ENCODE data around the gene THADA. TPM values are rescaled to one million over a fixed set of nuclear protein-coding genes. Genes with fewer than 3 reads are reported as not detected.
"Not testable (repeated sequence)": the region's sequence is repeated elsewhere in the genome, so short reads cannot be mapped to it uniquely, and the experiment has no call there.

The THADA gene
- total RNA-seq (10 to 100 TPM; 45.8 to 48.7 TPM), polyA plus RNA-seq (12.2 TPM)

GRCh38 chr2:43595603-43596412 is at the start of gene THADA:
TSS of gene THADA (minus strand) at chr2:43596038. CDS start at chr2:43592392, 3,646 bp downstream.
- ChIA-PET CTCF (interaction anchor here (1.1 to 1.5 kb wide), 2 partner anchors 17 to 41 kb away, joined by 3 to 4 read pairs; no protein-coding TSS in a partner anchor), POLR2A (interaction anchor here (0.6 to 2.6 kb wide), 6 partner anchors 41 to 785 kb away, joined by 3 to 22 read pairs (median 4); partner anchors contain the start of genes CAMKMT, PLEKHH2, PREPL and ZFP36L2)
- no peaks in the 10 kb centered on the region for H3K9me3 ChIP-seq (ENCODE audit: low read length)
- peak within 1 kb of the TSS; percentile 93 to 97 (median 96) for H3K4me3 Mint-ChIP-seq
- DNase-seq: peak; percentile 92 to 98 (median 95)
- H3K27me3 Mint-ChIP-seq: peaks cover 7 to 11% of the 10 kb centered on the region in 2 donors
- H3K27ac Mint-ChIP-seq: peak within 1 kb of the TSS; percentile 97 to 99 (median 98)
- H3K4me1 Mint-ChIP-seq: peaks cover 31 to 48% (median 41%) of the 10 kb centered on the region in 3 donors
- H3K9me3 Mint-ChIP-seq: no peaks in the 10 kb centered on the region
- H3K36me3 Mint-ChIP-seq: peaks cover 0 to 25% (median 2%) of the 10 kb centered on the region in 3 donors
- no peaks in the 10 kb centered on the region for H3K36me3 ChIP-seq (ENCODE audit: insufficient read depth, low read length)
- peak within 1 kb of the TSS; percentile 83 for H3K27ac ChIP-seq (ENCODE audit: low read depth, low read length)
- no peaks in the 10 kb centered on the region for H3K27me3 ChIP-seq (ENCODE audit: insufficient read depth, low read length, poor library complexity, severe bottlenecking)
- H3K4me1 ChIP-seq (ENCODE audit: insufficient read depth, low read length): peaks cover 13% of the 10 kb centered on the region
- H3K4me3 ChIP-seq (ENCODE audit: low read length): peak within 1 kb of the TSS; percentile 94

GRCh38 chr2:43643680-43644079 is 47.8 kb upstream of the THADA start:
- DNase-seq: no peak
- H3K36me3 ChIP-seq (ENCODE audit: insufficient read depth, low read length): no peaks in the 10 kb centered on the region
- peaks cover 0 to 17% (median 10%) of the 10 kb centered on the region in 5 donors for H3K9me3 Mint-ChIP-seq
- no peak overlapping the region for H3K27ac Mint-ChIP-seq
- no peaks in the 10 kb centered on the region for H3K9me3 ChIP-seq (ENCODE audit: low read length)
- H3K27me3 ChIP-seq (ENCODE audit: insufficient read depth, low read length, poor library complexity, severe bottlenecking): no peaks in the 10 kb centered on the region
- H3K4me3 ChIP-seq (ENCODE audit: low read length): no peak overlapping the region
- H3K4me3 Mint-ChIP-seq: no peak overlapping the region
- H3K27ac ChIP-seq (ENCODE audit: low read depth, low read length): no peak overlapping the region
- CTCF ChIA-PET: no interaction called here
- no peaks in the 10 kb centered on the region for H3K4me1 ChIP-seq (ENCODE audit: insufficient read depth, low read length)
- POLR2A ChIA-PET: no interaction called here
- no peaks in the 10 kb centered on the region for H3K4me1 Mint-ChIP-seq
- H3K27me3 Mint-ChIP-seq: peaks cover 6 to 12% of the 10 kb centered on the region in 2 donors
- H3K36me3 Mint-ChIP-seq: no peaks in the 10 kb centered on the region

- CTCF ChIA-PET: no interaction called here
- Mint-ChIP-seq H3K27me3 (peaks cover 8 to 14% of the 10 kb centered on the region in 2 donors), H3K4me3 (no peak overlapping the region)
These were observed 46.5 kb upstream of the THADA start for GRCh38 chr2:43642363-43642762.

GRCh38 chr2:43637030-43637803 is 41.4 kb upstream of the THADA start, which contains the start of gene PLEKHH2:
TSS of gene PLEKHH2 (plus strand) at chr2:43637260. CDS start at chr2:43644674, 7,414 bp downstream.
- Histone ChIP-seq H3K27me3 (ENCODE audit: insufficient read depth, low read length, poor library complexity, severe bottlenecking) (peaks cover 9% of the 10 kb centered on the region), H3K4me1 (ENCODE audit: insufficient read depth, low read length) (no peaks in the 10 kb centered on the region), H3K4me3 (ENCODE audit: low read length) (peak within 1 kb of the TSS; percentile 75), H3K27ac (ENCODE audit: low read depth, low read length) (no peak within 1 kb of the TSS), H3K36me3 (ENCODE audit: insufficient read depth, low read length) (no peaks in the 10 kb centered on the region), H3K9me3 (ENCODE audit: low read length) (no peaks in the 10 kb centered on the region)
- peaks cover 14 to 22% (median 19%) of the 10 kb centered on the region in 3 donors for H3K4me1 Mint-ChIP-seq
- ChIA-PET POLR2A (interaction anchor here (1.6 kb wide), 1 partner anchor 41 kb away, joined by 3 read pairs; no protein-coding TSS in a partner anchor), CTCF (interaction anchor here (0.6 to 1.1 kb wide), 4 partner anchors 29 to 690 kb away, joined by 3 to 4 read pairs (median 3); no protein-coding TSS in a partner anchor)
- H3K27ac Mint-ChIP-seq: peak within 1 kb of the TSS in 7 of 8 donors; percentile 4 to 91 (median 80)
- H3K27me3 Mint-ChIP-seq: peaks cover 33 to 39% of the 10 kb centered on the region in 2 donors
- H3K4me3 Mint-ChIP-seq: peak within 1 kb of the TSS; percentile 86 to 93 (median 90)
- peaks cover 0 to 19% (median 11%) of the 10 kb centered on the region in 5 donors for H3K9me3 Mint-ChIP-seq
- peaks cover 0 to 3% (median 0%) of the 10 kb centered on the region in 3 donors for H3K36me3 Mint-ChIP-seq
- peak; percentile 72 to 87 (median 77) for DNase-seq

More at GRCh38 chr2:43642363-43642762, 46.5 kb upstream of the THADA start:
- no peaks in the 10 kb centered on the region for H3K4me1 ChIP-seq (ENCODE audit: insufficient read depth, low read length)
- no peaks in the 10 kb centered on the region for H3K36me3 ChIP-seq (ENCODE audit: insufficient read depth, low read length)
- POLR2A ChIA-PET: no interaction called here
- no peak overlapping the region for H3K27ac ChIP-seq (ENCODE audit: low read depth, low read length)
- Mint-ChIP-seq H3K27ac (no peak overlapping the region), H3K36me3 (no peaks in the 10 kb centered on the region), H3K4me1 (peaks cover 6 to 7% (median 7%) of the 10 kb centered on the region in 3 donors), H3K9me3 (peaks cover 0 to 17% (median 11%) of the 10 kb centered on the region in 5 donors)
- no peak for DNase-seq
- no peak overlapping the region for H3K4me3 ChIP-seq (ENCODE audit: low read length)
- H3K9me3 ChIP-seq (ENCODE audit: low read length): no peaks in the 10 kb centered on the region
- H3K27me3 ChIP-seq (ENCODE audit: insufficient read depth, low read length, poor library complexity, severe bottlenecking): no peaks in the 10 kb centered on the region

GRCh38 chr2:43636621-43637020 is 40.8 kb upstream of the THADA start:
- DNase-seq: no peak
- Mint-ChIP-seq H3K9me3 (peaks cover 0 to 19% (median 11%) of the 10 kb centered on the region in 5 donors), H3K27me3 (peaks cover 33 to 45% of the 10 kb centered on the region in 2 donors), H3K4me3 (peak overlapping the region; percentile 86 to 93 (median 90)), H3K27ac (peak overlapping the region in 7 of 8 donors; percentile 4 to 91 (median 66)), H3K4me1 (peaks cover 14 to 22% (median 19%) of the 10 kb centered on the region in 3 donors), H3K36me3 (peaks cover 0 to 3% (median 0%) of the 10 kb centered on the region in 3 donors)
- peaks cover 9% of the 10 kb centered on the region for H3K27me3 ChIP-seq (ENCODE audit: insufficient read depth, low read length, poor library complexity, severe bottlenecking)
- POLR2A ChIA-PET: interaction anchor here (1.6 kb wide), 1 partner anchor 40 kb away, joined by 3 read pairs; no protein-coding TSS in a partner anchor
- no peaks in the 10 kb centered on the region for H3K4me1 ChIP-seq (ENCODE audit: insufficient read depth, low read length)
- H3K27ac ChIP-seq (ENCODE audit: low read depth, low read length): no peak overlapping the region
- no peaks in the 10 kb centered on the region for H3K9me3 ChIP-seq (ENCODE audit: low read length)
- H3K4me3 ChIP-seq (ENCODE audit: low read length): peak overlapping the region; percentile 75
- CTCF ChIA-PET: interaction anchor here (0.6 to 1.1 kb wide), 4 partner anchors 28 to 689 kb away, joined by 3 to 4 read pairs (median 3); no protein-coding TSS in a partner anchor
- no peaks in the 10 kb centered on the region for H3K36me3 ChIP-seq (ENCODE audit: insufficient read depth, low read length)

GRCh38 chr2:43636153-43636552 is 40.3 kb upstream of the THADA start:
- H3K4me1 ChIP-seq (ENCODE audit: insufficient read depth, low read length); H3K9me3 ChIP-seq (ENCODE audit: low read length); H3K27me3 ChIP-seq (ENCODE audit: insufficient read depth, low read length, poor library complexity, severe bottlenecking); H3K4me3 ChIP-seq (ENCODE audit: low read length); DNase-seq; H3K27ac Mint-ChIP-seq; H3K36me3 ChIP-seq (ENCODE audit: insufficient read depth, low read length); H3K36me3 Mint-ChIP-seq; H3K27ac ChIP-seq (ENCODE audit: low read depth, low read length): not testable (repeated sequence)
- H3K27me3 Mint-ChIP-seq: peaks cover 33 to 50% of the 10 kb centered on the region in 2 donors
- peaks cover 0 to 18% (median 11%) of the 10 kb centered on the region in 5 donors for H3K9me3 Mint-ChIP-seq
- POLR2A ChIA-PET: interaction anchor here (1.6 kb wide), 1 partner anchor 40 kb away, joined by 3 read pairs; no protein-coding TSS in a partner anchor
- H3K4me1 Mint-ChIP-seq: peaks cover 14 to 22% (median 19%) of the 10 kb centered on the region in 3 donors
- CTCF ChIA-PET: interaction anchor here (1.1 kb wide), 2 partner anchors 584 to 689 kb away, joined by 3 to 4 read pairs; no protein-coding TSS in a partner anchor
- H3K4me3 Mint-ChIP-seq: peak overlapping the region in 6 of 7 donors; percentile 10 to 93 (median 46)

GRCh38 chr2:43634604-43635306 is 38.9 kb upstream of the THADA start:
- no peak for DNase-seq
- Histone ChIP-seq H3K27me3 (ENCODE audit: insufficient read depth, low read length, poor library complexity, severe bottlenecking) (peaks cover 9% of the 10 kb centered on the region), H3K27ac (ENCODE audit: low read depth, low read length) (no peak overlapping the region), H3K9me3 (ENCODE audit: low read length) (no peaks in the 10 kb centered on the region), H3K4me3 (ENCODE audit: low read length) (no peak overlapping the region), H3K36me3 (ENCODE audit: insufficient read depth, low read length) (no peaks in the 10 kb centered on the region), H3K4me1 (ENCODE audit: insufficient read depth, low read length) (no peaks in the 10 kb centered on the region)
- Mint-ChIP-seq H3K36me3 (peaks cover 0 to 3% (median 0%) of the 10 kb centered on the region in 3 donors), H3K4me3 (peak overlapping the region in 1 of 7 donors; percentile 28), H3K9me3 (peaks cover 0 to 12% (median 9%) of the 10 kb centered on the region in 5 donors), H3K27ac (no peak overlapping the region), H3K27me3 (peaks cover 33 to 57% of the 10 kb centered on the region in 2 donors), H3K4me1 (peaks cover 14 to 22% (median 19%) of the 10 kb centered on the region in 3 donors)
- CTCF ChIA-PET: interaction anchor here (1.0 kb wide), 1 partner anchor 22 kb away, joined by 3 read pairs; no protein-coding TSS in a partner anchor
- POLR2A ChIA-PET: no interaction called here

Data from CD8-positive, alpha-beta memory T cell (primary cell).